Neural progenitor cell (in vitro differentiated cells): Measurements from ENCODE around the gene CEACAM6. TPM values are rescaled to one million over a fixed set of nuclear protein-coding genes. Genes with fewer than 3 reads are reported as not detected.

ENCODE experiments used
- DNase-seq: peaks from one replicate; pipeline ENCODE4 v3.0.0-alpha.2; 2016; ENCODE audit warnings: low spot score
- H2AFZ ChIP-seq: fragments of 200-600 bp; sonication (generic); replicated peaks from 2 replicates; pipeline ENCODE4 v1.6.1; 2016; ENCODE audit warnings: antibody characterized with exemption
- H3F3A ChIP-seq: fragments of 200-600 bp; sonication (generic); 2 replicates; pipeline ENCODE4 v1.6.1; 2016; ENCODE audit warnings: antibody characterized with exemption, low read depth
- H3K27ac ChIP-seq: fragments of 200-600 bp; sonication (generic); 2 replicates; pipeline ENCODE4 v1.5.1; 2016; ENCODE audit warnings: mild to moderate bottlenecking
- H3K27me3 ChIP-seq: fragments of 200-600 bp; sonication (generic); 2 replicates; pipeline ENCODE4 v1.6.1; 2016; ENCODE audit warnings: mild to moderate bottlenecking, moderate library complexity
- H3K36me3 ChIP-seq: fragments of 200-600 bp; sonication (generic); 2 replicates; pipeline ENCODE4 v1.5.1; 2016
- H3K4me1 ChIP-seq: fragments of 200-600 bp; sonication (generic); 2 replicates; pipeline ENCODE4 v1.6.1; 2016; ENCODE audit warnings: mixed run types
- H3K4me2 ChIP-seq: fragments of 200-600 bp; sonication (generic); 2 replicates; pipeline ENCODE4 v1.6.1; 2016
- H3K4me3 ChIP-seq: fragments of 200-600 bp; sonication (generic); 2 replicates; pipeline ENCODE4 v1.5.1; 2016
- H3K79me2 ChIP-seq: fragments of 200-600 bp; sonication (generic); 2 replicates; pipeline ENCODE4 v1.6.1; 2016; ENCODE audit warnings: low read depth
- H3K9ac ChIP-seq: fragments of 200-600 bp; sonication (generic); 2 replicates; pipeline ENCODE4 v1.6.1; 2016
- H3K9me3 ChIP-seq: fragments of 200-600 bp; sonication (generic); 2 replicates; pipeline ENCODE4 v1.5.1; 2016; ENCODE audit warnings: low read depth
- H4K20me1 ChIP-seq: fragments of 200-600 bp; sonication (generic); 2 replicates; pipeline ENCODE4 v1.6.1; 2016; ENCODE audit warnings: low read depth
- H3K27ac Mint-ChIP-seq: 3 replicates; pipeline ENCODE4 v1.8.0; 2021; ENCODE audit warnings: mixed read lengths
- H3K27me3 Mint-ChIP-seq: 2 replicates; pipeline ENCODE4 v1.8.0; 2022; ENCODE audit warnings: low read depth, mild to moderate bottlenecking, inconsistent platforms, moderate library complexity, mixed read lengths; ENCODE audit not compliant: insufficient read depth
- H3K36me3 Mint-ChIP-seq: 3 replicates; pipeline ENCODE4 v1.8.0; 2021; ENCODE audit warnings: mixed read lengths
- H3K4me1 Mint-ChIP-seq: 3 replicates; pipeline ENCODE4 v1.8.0; 2021; ENCODE audit warnings: mixed read lengths
- H3K4me3 Mint-ChIP-seq: 3 replicates; pipeline ENCODE4 v1.8.0; 2021; ENCODE audit warnings: mild to moderate bottlenecking, moderate library complexity, mixed read lengths
- H3K9me3 Mint-ChIP-seq: 3 replicates; pipeline ENCODE4 v1.8.0; 2020; ENCODE audit warnings: mixed read lengths
- EZH2 ChIP-seq: fragments of 200-600 bp; sonication (generic); IDR thresholded peaks from 2 replicates; pipeline ENCODE4 v1.6.1; 2017; ENCODE audit warnings: antibody characterized with exemption, mild to moderate bottlenecking, moderate library complexity
- EZH2phosphoT487 ChIP-seq: fragments of 200-600 bp; sonication (generic); IDR thresholded peaks from 2 replicates; pipeline ENCODE4 v1.6.1; 2017; ENCODE audit warnings: antibody characterized with exemption
- total RNA-seq: library from RNA; depleted of rRNA; stranded (reverse); fragments of >200 nt; gene quantifications from 2 replicates; pipeline ENCODE4 v1.2.3, GENCODE V29; 2015; ENCODE audit warnings: low replicate concordance
- TF ChIP-seq, protein P1 (sequence below): fragments of 200-600 bp; sonication (generic); IDR thresholded peaks from 2 replicates; pipeline ENCODE4 v1.5.1; 2017; ENCODE audit warnings: antibody characterized with exemption, mild to moderate bottlenecking

The CEACAM6 gene
- total RNA-seq, 1 donor from 2014 or later, result not detected

DNA sequence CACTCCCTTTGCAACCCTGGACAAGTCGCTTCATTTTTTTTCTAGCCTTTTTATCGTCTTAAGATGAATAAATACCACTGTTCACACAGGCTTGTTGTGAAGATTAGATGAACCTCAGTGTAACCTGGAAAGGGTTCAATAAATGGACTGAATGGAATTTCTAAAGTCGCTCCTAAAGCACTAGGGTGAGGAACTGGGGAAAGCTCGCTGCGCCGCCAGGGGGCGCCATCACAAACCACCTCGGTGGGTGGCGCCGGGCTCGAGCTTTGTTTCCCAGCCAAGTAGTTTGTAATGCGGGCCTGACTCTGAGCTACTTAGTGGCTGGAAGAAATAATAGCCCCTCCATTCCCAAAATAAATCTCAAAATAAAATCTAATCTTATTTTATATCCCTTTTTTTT lies 2.2 kb upstream of the CEACAM6 start:
- Histone ChIP-seq H3K4me1 (no peaks in the 10 kb centered on the region), H3K9ac (no peak overlapping the region), H4K20me1 (no peaks in the 10 kb centered on the region), H3K27me3 (peaks cover 6% of the 10 kb centered on the region), H2AFZ (no peak overlapping the region), H3K9me3 (no peaks in the 10 kb centered on the region), H3F3A (no peaks in the 10 kb centered on the region), H3K4me2 (no peak overlapping the region), H3K27ac (no peak overlapping the region), H3K79me2 (no peaks in the 10 kb centered on the region), H3K36me3 (no peaks in the 10 kb centered on the region), H3K4me3 (no peak overlapping the region)
- Mint-ChIP-seq H3K9me3 (no peaks in the 10 kb centered on the region), H3K27ac (no peak overlapping the region), H3K36me3 (no peaks in the 10 kb centered on the region), H3K27me3 (peaks cover 12% of the 10 kb centered on the region), H3K4me3 (no peak overlapping the region), H3K4me1 (no peaks in the 10 kb centered on the region)
- TF ChIP-seq, protein P1, sequence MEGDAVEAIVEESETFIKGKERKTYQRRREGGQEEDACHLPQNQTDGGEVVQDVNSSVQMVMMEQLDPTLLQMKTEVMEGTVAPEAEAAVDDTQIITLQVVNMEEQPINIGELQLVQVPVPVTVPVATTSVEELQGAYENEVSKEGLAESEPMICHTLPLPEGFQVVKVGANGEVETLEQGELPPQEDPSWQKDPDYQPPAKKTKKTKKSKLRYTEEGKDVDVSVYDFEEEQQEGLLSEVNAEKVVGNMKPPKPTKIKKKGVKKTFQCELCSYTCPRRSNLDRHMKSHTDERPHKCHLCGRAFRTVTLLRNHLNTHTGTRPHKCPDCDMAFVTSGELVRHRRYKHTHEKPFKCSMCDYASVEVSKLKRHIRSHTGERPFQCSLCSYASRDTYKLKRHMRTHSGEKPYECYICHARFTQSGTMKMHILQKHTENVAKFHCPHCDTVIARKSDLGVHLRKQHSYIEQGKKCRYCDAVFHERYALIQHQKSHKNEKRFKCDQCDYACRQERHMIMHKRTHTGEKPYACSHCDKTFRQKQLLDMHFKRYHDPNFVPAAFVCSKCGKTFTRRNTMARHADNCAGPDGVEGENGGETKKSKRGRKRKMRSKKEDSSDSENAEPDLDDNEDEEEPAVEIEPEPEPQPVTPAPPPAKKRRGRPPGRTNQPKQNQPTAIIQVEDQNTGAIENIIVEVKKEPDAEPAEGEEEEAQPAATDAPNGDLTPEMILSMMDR, result peak; percentile 69
- TF ChIP-seq EZH2phosphoT487 (no peak), EZH2 (no peak)
- DNase-seq, result peak; percentile 50

DNA sequence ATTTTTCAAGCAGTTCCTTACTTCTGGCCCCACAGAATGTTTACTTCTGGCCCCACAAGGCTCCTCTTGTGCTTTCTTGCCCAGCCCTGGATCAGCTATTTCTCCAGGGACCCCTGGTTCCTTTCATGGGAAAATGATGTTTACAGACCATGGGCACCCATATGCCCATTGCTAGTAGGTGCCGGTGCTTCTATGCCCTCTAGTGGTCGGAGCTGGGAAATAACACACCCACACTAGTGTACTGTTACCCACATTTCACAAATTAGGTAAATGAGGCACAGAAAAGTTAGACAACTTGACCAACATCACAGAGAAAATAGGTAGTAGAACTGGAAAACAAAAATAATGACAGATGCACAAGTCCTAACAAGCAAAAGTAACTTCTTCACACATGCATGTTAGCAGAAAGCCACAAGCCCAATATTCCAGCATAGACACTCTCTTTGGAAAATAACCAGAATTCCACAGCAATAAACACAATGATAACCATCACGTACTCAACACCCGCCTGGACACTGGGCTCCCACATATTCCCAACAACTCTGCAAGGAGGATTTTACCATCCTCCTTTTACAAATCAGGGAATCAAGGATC lies 1.3 kb upstream of the CEACAM6 start:
- Histone ChIP-seq H3K79me2 (no peaks in the 10 kb centered on the region), H4K20me1 (no peaks in the 10 kb centered on the region), H3K4me1 (no peaks in the 10 kb centered on the region), H3K36me3 (no peaks in the 10 kb centered on the region), H3F3A (no peaks in the 10 kb centered on the region), H3K4me2 (no peak overlapping the region), H3K4me3 (no peak overlapping the region), H3K27me3 (no peaks in the 10 kb centered on the region), H3K27ac (no peak overlapping the region), H3K9me3 (no peaks in the 10 kb centered on the region), H2AFZ (no peak overlapping the region), H3K9ac (no peak overlapping the region)
- Mint-ChIP-seq H3K27ac (no peak overlapping the region), H3K4me1 (no peaks in the 10 kb centered on the region), H3K9me3 (no peaks in the 10 kb centered on the region), H3K36me3 (no peaks in the 10 kb centered on the region), H3K4me3 (no peak overlapping the region), H3K27me3 (peaks cover 12% of the 10 kb centered on the region)
- peak; percentile 27 for DNase-seq
- TF ChIP-seq, protein P1, result peak; percentile 70
- no peak for TF ChIP-seq EZH2phosphoT487

DNA sequence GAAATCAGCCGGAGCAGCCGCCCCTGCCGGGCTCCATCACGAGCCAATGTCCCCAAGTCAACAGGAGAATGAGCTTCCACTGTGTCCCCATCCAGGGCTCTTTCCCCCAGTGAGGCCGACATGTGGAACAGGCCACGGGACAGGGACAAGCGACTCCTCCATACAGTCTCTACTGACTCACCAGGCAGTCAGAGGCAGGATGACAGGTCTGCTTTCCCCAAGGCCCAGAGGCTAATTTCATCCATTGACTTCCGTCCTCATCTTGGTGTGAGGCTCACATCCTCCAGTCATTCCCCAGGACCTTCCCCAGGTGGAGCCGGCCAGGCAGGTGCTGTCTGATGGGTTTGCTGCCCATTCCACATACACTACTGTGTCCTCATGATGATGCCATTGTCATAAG lies 3.5 kb downstream of the CEACAM6 start:
- H3K9me3 Mint-ChIP-seq, result no peaks in the 10 kb centered on the region
- no peak overlapping the region for H3K9ac ChIP-seq
- H3K27me3 Mint-ChIP-seq, result peaks cover 23% of the 10 kb centered on the region
- no peaks in the 10 kb centered on the region for H3K36me3 ChIP-seq
- H3K4me1 ChIP-seq, result no peaks in the 10 kb centered on the region
- H3K4me1 Mint-ChIP-seq, result no peaks in the 10 kb centered on the region
- no peaks in the 10 kb centered on the region for H3K79me2 ChIP-seq
- H3K27ac ChIP-seq, result no peak overlapping the region
- H3K27ac Mint-ChIP-seq, result no peak overlapping the region
- no peaks in the 10 kb centered on the region for H4K20me1 ChIP-seq
- TF ChIP-seq EZH2, result no peak
- TF ChIP-seq EZH2phosphoT487, result no peak
- TF ChIP-seq, protein P1, result no peak
- DNase-seq, result no peak
- no peaks in the 10 kb centered on the region for H3F3A ChIP-seq
- no peaks in the 10 kb centered on the region for H3K9me3 ChIP-seq
- no peaks in the 10 kb centered on the region for H3K36me3 Mint-ChIP-seq
- H3K4me2 ChIP-seq, result no peak overlapping the region
- no peaks in the 10 kb centered on the region for H3K27me3 ChIP-seq
- H3K4me3 Mint-ChIP-seq, result no peak overlapping the region
- H3K4me3 ChIP-seq, result no peak overlapping the region
- no peak overlapping the region for H2AFZ ChIP-seq
